IPS DF 19.7 (cell line): Measurements from ENCODE around the gene SKAP1.

ENCODE experiments used
- DNase-seq: peaks from one replicate; pipeline ENCODE4 v3.0.0-alpha.2; 2013; ENCODE audit warnings: low read depth, low spot score

The SKAP1 gene

DNA sequence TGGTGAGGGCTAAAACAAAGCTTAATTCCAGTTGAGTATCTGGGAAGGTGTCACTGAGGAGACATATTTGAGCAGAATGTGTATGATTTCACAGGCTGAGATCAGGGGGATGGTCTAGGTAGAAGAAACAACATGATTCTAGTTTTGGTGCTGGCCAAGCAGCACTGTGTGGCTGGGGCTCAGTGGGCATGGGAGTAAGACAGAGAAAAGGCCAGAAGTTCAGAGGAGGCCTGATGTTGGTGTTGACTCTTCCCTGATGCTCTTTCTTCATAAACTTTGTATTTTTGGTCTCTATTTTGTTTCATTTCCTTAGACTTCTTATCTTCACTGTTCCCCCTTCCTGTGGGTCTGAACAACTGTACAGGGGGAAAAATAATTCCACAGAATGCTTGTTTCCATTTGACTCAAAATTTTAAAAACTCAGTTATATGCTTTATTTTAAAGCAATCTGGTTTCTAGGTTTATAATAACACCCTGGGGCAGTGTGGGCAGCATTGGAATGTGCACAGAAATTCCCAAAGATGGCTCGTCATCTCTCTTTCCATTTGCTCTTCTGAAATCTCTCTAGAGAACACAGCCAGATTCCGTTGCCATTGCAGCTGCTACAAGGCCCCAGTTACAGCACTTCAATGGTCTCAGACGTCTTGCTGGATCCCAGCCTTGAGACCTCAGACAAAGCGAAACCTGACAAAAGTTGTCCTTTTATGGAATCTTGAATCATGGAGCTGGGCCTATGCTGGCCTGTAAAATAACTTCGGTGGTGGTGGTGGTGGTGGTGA is 254.1 kb downstream of the SKAP1 start:
- DNase-seq, result no peak

DNA sequence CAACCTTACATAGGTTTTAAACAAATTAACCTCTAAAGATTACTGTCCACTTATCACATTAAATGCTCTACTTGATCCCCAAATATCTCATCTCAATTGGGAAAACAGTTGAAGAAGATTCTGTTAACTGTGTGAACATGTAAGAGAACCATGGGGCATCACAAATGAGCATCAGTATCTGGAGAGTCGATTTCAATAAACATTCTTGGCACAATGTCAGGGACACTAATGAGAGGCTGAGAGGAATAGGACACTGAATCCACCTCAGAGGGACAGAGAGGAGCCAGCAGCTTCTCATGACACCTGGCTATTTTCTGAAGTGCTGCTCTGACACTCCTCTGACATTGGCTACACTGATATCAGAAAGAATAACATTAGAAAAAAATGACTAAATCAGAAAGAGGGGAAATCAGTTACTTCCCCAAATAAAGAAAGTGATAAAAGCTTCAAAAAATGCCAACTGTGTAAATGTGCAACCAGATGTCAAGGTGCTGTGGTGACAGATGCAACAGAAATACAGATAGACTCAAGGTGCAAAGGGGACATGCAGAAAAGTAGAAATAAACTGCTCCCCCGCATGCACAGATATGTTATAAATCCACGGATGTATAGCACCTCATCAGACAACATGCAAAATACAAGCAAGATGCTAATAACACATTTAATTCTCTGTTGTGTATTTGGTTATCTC is 255.0 kb downstream of the SKAP1 start:
- no peak for DNase-seq

DNA sequence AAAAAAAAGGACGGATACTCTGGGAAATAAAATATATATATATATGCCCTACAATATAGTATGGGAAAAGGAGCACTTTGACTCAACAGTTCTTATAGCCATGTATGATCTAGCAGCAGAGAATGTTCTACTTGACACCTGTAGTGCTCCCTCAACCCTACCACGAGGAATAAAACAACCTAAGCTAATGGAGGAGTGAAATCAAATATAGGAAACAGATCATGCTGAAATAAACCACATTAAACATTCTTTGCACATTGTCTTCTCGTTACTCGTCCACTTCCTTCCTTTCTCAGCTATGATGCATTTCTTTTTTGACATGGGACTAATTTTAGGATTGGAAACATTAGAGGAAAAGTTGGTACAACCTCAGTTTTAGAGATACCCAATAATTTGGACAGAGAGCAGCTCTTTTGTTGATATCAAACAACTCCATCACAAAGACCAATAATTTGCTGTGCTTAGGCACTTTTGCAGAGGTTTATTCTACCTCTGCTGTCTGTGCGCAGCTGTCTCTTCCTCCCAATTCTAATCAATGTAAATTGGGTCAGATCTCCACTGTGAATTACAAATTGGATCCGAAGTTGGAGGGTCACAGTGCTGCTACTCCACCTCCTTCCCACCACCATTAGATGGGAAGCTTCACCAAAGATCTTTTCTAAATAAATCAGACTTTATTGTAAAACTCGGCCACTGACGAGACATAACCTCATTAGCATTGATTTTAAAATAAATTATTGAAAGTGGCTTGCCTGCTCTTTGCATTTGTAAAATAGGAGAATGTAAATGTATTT is 256.6 kb downstream of the SKAP1 start:
- DNase-seq, result no peak

DNA sequence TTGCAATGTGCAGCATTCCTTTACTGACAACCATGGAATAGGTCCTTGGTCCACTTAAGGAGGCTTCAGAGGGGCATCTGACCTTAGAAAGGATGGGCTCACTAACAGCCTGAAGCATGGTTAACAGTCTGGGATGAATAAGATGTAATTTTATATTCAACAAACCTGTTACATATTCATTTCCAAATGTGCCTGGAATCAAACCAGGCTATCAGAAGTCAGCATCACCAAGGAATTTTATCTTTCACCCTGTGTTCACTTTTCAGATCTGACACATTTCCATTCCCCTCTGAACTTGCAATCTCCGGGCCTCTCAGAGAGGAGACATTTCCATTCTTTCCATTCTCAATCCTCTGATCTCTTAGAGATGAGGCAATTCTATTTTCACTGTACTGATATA is 260.1 kb downstream of the SKAP1 start:
- no peak for DNase-seq

DNA sequence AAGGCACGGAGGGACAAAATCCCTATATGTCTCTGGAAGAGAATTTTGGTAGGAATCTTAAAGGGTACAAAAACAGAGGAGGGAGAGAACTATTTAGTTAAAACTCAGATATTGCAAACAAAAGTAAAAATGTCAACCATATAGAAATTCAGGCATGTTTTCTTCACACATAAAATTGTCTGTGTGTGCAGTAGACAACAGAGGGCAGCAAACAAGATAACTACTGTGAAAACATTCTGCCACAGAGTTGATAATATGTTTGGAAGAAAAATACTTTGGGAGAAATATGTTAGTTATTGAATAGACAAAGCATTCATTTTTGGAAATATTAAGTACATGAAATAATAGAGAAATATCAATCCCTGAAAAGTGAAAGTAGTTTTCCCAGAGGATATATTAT is 266.2 kb downstream of the SKAP1 start:
- no peak for DNase-seq

DNA sequence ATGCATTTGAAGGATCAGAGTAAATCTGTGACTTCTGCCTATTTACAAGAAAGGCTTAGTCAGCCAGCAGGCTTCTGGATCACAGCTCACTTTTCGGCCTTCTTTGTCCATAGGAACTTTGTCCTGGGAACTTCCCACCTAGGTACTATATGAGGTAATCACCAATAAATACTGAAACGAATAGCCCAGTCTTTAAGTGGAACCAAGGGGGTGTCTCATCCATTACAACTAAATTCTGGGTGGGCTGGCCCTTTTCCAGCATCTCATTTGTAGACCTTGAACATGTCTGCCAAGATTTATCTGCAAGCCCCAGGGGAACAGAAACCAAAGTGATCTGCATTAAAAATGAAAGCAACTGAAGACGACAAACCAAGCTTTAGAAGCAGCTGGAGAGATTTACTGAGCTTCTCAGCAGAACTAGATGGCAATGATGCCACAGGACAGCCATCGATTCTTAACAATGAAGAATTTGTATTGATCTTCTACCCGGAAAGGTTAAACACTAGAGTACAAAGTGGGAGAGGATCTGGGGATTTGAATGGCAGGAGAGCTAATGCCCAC is 267.0 kb downstream of the SKAP1 start:
- DNase-seq, result no peak

DNA sequence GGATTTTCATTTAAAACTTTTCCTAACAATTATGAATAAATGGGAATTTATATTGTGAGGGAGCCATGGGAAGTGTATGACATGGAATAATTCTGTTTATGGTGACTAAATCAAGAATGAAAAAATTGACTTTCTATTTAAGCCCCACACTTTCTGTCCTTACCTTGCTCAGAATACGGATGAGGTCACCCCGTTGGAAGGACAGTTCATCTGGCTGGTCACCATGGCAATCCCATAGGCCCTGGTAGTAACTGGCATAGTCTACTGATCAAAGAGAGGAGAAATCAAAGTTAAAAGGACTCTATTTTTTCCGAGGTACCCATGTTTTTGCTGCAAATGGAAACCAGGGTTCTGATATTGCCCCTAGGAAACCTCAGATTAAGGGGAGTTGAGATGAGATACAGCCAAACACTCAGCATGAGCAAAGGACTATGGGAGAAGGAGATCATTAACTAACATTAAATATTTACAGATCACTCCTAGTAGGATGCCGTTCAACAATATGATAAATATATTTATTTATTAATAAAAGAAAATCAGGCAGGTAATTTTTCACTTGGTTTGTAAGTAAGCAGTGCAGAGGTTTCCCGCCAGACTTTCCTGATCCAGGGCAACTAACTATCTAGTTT is 267.6 kb downstream of the SKAP1 start:
- DNase-seq, result no peak

DNA sequence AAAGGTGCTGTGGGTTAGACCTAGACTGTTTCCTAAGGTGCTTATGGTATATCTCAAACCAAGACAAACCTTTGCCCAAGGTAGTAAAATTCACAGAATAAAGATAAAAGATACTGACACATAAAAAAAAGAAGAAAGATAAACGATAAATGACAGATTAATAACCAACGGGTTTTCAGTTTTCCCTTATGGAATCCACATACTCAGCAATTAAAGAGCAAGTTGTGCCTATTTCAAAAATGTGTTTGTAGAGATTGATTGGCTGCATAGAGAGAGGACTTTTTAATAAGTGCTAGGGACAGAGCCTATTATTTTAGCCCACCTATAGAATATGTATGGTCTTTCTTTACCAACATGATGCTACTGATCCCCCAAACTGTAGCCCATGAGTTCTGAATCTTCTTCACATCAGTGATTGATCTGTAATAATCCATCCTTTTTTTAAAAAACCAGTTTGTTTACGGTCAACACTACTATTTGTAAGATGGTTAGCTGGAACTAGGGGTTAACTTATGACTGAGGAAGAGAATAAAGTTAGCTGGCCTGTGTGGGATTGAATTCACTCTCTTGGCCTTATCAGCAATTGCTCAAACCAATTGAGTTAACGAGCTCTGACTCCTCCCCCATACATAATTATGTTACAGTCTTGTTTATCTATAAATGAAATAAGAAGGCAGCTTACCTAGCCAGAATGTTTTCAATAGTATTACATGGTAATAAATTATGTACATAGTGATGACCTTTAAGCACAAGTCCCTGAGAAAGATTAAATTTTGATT is 268.7 kb downstream of the SKAP1 start:
- no peak for DNase-seq

DNA sequence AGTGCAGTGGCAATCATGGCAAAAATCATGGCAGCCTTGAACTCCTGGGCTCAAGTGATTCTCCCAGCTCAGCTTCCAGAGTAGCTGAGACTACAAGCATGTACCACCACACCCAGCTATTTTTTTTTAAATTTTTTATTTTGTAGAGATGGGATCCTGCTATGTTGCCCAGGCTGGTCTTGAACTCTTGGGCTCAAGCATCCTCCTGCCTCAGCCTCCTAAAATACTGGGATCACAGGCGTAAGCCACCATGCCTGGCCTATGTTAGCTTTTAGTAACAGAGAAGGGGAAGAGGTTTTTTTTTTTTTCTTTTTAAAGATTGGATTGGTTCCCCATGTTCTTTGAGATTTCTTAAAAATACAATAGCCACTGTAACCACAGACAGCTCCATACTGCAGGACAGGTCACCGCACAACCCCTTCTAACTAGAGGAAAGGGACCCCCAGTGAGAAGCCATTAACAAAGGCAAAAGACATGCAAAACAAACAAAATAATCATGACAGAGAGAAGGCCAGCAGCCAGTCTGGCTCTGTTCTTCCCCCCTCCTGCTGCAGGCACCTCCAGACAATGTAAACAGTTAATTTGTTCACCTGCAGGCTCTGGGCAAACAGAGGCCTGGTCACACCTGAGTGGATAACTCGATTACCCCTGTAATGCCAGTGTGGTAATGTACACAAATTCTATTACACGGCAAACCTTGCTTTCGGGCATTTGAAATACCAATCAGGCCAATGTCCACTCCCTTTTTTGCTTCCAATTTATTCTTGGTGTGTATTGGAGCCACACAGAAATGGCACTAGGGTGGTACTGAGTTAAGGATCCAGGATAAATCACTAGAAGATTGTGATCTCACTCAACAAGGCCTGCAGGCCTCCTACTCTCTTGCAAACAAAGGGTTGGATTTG is 269.6 kb downstream of the SKAP1 start:
- peak; percentile 91 for DNase-seq

DNA sequence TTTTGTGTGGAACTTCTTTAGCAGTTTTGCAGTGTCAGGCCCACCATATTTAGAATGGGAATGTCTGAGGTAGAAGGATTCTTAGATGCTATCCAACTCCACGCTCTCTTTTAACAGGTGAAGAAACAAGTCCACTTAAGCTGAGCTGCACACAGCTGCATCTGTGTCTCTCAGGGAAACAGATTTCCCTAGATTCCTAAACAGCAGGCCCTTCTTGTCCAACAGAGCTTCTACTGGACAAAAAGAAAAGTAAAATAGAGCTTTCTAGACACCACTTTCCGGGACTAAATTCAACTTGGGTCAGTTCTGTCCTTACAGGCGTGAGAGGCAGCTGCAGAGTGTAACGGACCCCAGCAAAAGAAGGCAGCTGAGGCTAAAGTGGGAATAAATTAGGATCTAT is 270.8 kb downstream of the SKAP1 start:
- DNase-seq, result no peak

DNA sequence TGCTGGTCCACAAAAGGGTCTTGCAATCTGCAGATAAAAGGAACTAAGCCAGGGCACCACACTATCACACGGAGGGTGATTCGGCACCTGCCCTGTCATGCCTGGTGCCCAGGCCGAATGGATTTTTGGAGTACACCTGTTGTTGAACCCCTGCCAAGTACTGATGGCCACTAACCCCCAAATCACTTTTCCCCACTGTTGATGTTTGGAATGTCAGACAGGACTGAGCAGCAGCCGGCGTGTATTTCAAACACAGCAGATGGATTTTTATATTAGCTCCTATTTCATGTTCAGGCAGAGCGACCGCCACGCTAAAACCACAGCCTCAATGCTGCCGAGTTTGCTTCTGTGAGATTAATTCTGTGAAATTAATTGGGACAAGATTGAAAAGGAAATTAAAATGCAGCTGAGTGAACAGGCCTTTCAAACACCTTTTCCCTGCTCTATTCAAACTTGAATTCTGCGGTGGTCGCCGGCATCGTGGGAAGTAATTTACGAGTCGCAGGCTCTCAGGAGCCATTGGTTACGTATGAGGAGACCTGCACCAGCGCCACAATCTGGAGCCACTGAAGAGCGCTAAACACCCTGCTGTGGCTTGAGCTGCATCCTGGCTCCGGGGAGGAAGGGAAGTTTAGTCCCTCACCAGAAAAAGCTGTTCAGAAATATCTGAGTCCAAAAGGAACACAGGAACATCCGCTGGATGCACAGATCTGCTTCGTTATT is 274.0 kb downstream of the SKAP1 start:
- DNase-seq, result no peak

DNA sequence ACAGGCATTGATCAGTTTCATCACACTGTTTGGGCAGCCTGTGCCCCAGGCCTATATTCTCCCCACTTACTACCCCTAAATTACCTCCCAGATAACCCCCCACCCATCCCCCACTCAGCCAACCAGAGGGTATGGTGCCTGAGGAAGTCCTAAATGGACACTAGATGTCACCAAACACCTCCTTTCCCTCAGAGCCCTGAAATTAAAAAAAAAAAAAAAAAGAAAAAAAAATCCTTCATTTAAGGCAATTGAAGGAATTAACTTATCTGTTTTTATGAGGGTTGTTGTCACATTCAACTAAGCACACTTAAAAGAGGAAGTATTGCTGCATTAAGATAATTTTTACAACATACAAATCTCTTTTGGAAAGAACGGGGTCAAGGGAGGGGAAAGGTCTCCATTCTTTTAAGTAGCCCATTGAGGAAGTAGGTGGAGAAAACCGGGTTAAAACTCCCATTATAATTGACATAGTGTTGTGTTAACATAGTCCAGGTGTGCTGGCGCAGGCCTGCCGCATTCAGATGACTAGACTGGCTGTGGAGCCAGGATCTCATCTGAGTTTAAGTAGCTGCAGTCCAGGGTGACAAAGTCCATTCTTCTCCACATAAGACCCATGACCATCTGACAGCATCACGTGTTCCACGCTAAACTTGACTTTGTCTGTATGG is 276.2 kb downstream of the SKAP1 start:
- no peak for DNase-seq

DNA sequence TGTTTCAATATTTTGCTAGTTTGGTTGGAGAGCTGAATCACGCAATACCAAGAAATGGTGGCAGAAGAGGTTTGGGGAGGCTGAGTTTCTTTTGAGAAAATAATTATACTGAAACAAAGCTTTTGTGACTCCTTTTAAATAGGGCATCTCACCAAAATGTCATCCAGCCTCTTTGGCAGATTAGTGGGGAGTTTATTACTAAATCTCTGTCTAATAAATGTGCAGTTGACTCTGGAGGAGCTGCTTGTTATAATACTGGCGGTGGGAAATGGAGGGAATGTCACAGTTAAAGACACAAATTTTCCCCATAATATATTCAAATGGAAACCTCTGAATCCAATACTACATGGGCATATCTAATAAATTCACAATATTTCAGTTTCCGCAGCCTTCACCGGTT is 277.7 kb downstream of the SKAP1 start:
- no peak for DNase-seq

DNA sequence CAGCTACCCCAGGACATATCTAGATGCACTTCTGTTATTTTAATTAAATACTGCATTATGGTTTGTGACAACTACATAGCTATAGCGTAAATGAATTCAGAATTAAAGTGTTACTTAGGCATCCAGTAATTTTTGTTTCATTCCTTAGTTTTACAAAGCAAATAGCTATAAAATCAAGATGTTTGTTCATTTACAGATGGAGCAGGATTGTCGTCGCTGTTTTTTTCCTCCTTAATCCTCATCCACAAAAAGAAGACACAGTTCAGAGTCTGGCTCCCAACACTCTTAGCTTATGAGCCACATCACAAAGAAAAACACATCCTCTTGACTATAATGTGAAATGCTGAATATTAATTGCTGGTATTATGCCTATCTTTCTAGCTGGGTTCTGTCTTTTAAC is 278.8 kb downstream of the SKAP1 start:
- DNase-seq, result no peak

DNA sequence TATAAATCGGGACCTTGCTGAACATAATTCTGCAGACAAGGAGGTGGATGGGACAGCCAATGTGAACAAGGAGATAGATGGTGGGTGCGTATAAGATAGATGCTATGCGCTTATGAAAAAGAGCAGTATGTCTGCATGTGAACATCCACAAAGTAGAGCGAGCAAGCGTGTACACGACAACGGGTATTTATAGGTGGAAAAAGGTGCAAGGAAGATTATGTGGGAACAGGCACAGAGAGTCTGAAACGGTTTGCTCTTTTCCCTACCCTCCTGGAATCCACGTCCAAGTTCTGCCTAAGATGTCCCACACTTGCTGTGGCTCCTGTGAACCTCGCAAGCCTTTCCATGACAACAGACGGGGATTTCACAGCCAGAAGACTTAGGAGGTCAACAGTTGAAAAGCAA is 279.4 kb downstream of the SKAP1 start:
- no peak for DNase-seq

DNA sequence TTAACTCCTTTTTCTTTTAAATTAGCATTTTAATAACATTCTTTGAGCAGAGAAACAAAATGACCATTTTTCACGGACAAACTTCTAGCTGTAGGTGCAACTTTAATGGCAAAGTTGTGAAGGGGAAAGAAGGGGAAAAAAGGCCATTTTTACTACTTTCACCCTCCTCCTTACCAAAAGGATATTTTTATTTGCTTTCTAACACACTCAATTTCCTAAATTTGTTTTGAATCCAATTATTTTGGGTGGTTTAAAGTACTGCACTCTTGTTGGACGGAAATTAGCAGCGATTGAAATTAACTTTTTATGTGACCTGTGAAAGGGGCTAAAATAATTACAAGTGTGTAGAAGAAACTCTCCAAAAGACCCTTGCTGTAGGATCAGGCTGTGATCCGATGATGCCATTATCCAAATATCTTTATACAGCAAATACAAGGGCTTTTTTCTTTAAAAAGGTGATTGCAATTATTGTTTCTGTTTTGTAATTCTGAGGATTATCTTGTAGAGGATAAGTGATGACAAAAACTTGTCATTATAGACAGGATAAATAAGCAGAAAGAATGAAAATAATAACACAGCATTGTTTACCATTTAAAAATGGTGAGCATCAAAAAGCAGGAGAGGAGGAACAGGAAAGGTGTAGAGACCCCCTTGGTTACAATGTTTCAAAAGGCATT is 280.1 kb downstream of the SKAP1 start:
- no peak for DNase-seq

DNA sequence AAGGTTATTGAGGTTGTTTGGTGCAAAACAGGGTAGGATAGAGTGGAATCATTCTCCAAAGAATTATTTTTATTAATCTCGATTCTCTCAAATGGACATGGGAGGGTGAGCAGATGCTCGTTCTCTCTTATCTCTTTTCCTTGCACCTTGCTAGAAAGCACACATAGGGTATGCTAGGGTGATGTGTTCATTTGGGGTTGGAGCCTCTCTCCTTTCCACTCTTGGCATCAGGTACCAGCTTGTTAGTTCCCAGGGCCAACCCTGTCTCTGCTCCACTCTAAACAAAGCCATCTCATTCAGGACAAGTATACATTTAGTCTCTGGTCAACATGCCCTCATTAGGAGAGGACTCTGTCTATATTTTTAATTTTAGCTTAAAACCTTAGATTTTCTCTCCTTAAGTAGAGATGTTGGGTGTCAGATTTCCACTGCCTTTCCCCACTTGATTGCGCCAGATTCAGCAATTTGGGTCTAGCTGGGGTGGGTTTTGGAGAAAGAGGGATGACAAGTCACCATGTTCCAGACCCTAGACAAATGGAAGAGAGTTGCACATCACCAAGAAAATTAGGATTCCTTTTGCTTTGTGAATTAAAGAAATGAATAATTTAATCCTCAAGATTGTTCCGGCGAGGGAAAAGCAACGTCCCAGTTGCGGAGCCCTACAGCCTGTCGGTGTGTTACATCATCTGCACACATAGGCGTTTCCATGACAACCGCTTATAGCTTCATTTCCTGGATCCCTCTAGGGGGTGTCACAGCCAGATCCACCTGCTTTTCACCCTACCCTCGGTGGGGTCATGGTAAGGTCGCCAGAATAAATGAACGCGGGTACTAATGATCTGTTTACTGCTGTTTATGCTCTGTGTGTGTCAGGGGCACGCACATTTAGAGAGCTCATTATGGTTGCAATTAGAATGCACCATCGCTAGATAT is 280.9 kb downstream of the SKAP1 start:
- no peak for DNase-seq
